ENCODE measurements around the gene ACKR3. TPM values are rescaled to one million over a fixed set of nuclear protein-coding genes. Genes with fewer than 3 reads are reported as not detected.

Gene ACKR3
- polyA plus RNA-seq, 3 donors from 2014 or later, result 3.1 to 7.8 (median 5.9) TPM

DNA sequence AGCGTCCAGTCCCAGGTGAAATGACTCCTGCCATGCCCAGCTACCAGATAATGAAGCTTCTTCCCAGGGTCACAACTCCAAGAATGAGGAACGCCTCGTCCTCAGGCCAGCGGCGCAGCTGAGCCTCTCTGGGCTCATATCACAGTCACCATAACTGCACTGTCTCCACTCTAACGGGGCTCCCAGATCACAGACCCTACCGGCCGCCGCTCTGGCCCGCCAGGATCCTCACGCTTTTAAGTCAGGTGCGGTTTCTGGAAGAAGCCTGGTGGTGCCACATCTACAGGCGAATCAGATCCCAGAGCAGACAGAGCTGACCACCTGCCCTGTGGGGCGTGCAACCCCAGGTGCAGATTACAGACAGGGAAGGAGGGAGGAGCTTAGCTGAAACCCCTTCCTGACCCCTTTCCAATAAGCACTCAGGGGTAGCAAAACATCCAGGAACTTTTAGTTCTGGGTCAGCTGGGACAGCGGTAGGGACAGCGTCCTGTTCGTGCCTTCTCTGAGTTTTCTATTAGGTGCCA is 3.7 kb upstream of the ACKR3 start:
- DNase-seq, result no peak
- peaks cover 34% of the 10 kb centered on the region in 2 donors for H3K4me1 Mint-ChIP-seq
- H3K4me3 Mint-ChIP-seq, result peak overlapping the region in 2 of 5 donors; percentile 49 to 74
- no peaks in the 10 kb centered on the region for H3K9me3 Mint-ChIP-seq
- H3K36me3 Mint-ChIP-seq, result peaks cover 21 to 31% (median 30%) of the 10 kb centered on the region in 3 donors
- peaks cover 0 to 5% (median 0%) of the 10 kb centered on the region in 3 donors for H3K27me3 Mint-ChIP-seq (ENCODE audit: low read depth in 3 of 3)
- peak overlapping the region in 1 of 6 donors; percentile 28 for H3K27ac Mint-ChIP-seq

DNA sequence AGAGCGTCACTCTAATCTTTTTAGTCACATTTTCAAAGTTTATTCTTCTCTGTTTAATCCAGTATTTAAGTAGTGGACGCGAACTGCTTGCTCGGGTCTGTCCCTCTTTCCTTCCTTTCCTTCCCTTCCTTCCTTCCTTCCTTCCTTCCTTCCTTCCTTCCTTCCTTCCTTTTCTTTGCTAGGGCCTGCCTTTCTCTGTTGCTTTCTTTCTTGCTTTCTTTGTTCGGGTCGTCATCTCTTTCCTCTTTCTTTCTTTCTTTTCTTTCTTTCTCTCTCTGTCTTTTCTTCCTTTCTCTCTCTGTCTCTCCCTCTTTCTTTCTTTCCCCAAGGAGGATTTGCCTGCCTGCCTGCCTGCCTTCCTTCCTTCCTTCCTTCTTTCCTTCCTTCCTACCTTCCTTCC is 3.0 kb upstream of the ACKR3 start:
- Mint-ChIP-seq H3K27ac (peak overlapping the region in 3 of 6 donors; percentile 22 to 83 (median 83)), H3K4me3 (peak overlapping the region; percentile 33 to 74 (median 54)), H3K9me3 (no peaks in the 10 kb centered on the region), H3K4me1 (peaks cover 35 to 39% of the 10 kb centered on the region in 2 donors), H3K27me3 (ENCODE audit: low read depth in 3 of 3) (peaks cover 0 to 5% (median 0%) of the 10 kb centered on the region in 3 donors), H3K36me3 (peaks cover 18 to 26% (median 25%) of the 10 kb centered on the region in 3 donors)
- DNase-seq, result no peak

DNA sequence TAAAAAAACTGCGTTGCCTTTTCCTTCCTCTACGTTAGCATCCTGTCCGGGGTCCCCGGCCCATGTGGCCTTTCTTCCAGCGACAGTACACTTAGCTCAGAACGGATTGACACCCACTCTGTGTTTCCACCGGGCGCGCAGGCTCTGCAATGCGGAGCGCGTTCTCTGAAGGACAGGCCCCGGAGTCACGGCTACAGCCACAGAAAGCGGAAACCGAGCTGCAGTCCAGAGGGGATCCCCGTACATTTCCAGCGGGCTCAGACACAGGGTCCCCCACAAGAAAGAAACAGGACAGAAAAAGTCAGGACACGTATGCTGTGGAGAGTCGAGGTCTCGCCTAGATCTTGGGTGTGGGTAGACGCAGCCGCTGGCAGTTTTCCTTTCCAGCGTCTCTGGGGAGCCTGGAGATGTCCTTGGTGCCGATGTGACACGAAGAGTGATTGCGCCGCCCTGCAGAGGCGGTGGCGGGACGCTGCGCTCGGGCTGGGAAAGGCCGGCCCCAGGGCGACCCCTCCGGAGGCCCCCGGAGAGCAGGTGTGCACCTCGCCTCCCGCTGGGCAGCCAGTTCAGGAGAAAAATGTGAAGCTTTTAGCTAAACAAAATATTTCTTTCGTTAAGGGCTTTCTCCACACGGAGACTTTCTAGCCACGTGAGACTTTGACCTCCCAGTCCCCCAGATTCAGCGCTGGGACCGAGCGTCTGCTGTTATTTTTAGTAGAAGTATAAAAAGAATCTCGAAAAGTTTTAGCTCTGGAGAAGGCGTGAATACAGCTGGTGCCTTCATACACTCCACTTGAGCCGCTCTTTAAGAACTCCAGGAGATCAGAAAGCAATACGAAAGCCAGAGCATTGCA is 1.3 kb upstream of the ACKR3 start:
- peak; percentile 45 to 55 (median 52) for DNase-seq
- H3K36me3 Mint-ChIP-seq, result peaks cover 2 to 17% (median 9%) of the 10 kb centered on the region in 3 donors
- H3K27ac Mint-ChIP-seq, result peak overlapping the region; percentile 57 to 93 (median 88)
- peaks cover 37 to 45% of the 10 kb centered on the region in 2 donors for H3K4me1 Mint-ChIP-seq
- H3K9me3 Mint-ChIP-seq, result no peaks in the 10 kb centered on the region
- H3K27me3 Mint-ChIP-seq (ENCODE audit: low read depth in 3 of 3), result peaks cover 0 to 5% (median 0%) of the 10 kb centered on the region in 3 donors
- peak overlapping the region; percentile 88 to 95 (median 91) for H3K4me3 Mint-ChIP-seq

DNA sequence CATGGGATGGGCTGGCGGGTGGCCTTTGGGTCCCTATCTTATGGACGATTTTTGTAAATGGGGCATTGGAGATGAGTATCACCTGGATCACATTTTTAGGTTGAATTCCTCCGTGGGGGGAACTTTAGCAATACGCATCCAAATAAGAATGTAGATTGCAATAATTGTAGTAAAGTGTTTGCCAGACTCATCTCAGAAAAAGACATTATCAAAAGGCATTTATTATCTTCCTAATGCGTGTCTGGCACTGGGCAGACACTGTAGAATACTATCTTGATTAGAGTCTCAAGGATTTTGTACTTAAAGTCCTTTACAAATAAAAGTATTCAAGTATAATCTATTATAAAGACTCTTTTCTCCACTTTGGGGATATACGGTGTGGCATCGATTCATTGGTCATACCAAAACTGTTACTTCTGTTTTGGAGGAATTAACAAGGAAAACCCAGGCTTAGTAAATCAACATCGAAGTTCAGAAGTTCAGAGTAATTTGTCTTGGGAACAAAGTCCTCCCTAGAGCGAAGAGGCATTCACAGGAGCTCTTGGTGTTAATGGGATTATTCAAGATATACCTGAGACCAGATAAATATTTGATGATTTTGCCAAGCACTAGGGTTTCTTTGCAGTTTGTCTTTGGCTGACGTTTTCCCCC is 578 bp upstream of the ACKR3 start:
- Mint-ChIP-seq H3K4me3 (peak overlapping the region; percentile 54 to 95 (median 89)), H3K27ac (peak overlapping the region; percentile 62 to 93 (median 83)), H3K27me3 (ENCODE audit: low read depth in 3 of 3) (peaks cover 0 to 5% (median 0%) of the 10 kb centered on the region in 3 donors), H3K4me1 (peaks cover 39 to 45% of the 10 kb centered on the region in 2 donors), H3K36me3 (peaks cover 0 to 16% (median 6%) of the 10 kb centered on the region in 3 donors), H3K9me3 (no peaks in the 10 kb centered on the region)
- DNase-seq, result no peak

DNA sequence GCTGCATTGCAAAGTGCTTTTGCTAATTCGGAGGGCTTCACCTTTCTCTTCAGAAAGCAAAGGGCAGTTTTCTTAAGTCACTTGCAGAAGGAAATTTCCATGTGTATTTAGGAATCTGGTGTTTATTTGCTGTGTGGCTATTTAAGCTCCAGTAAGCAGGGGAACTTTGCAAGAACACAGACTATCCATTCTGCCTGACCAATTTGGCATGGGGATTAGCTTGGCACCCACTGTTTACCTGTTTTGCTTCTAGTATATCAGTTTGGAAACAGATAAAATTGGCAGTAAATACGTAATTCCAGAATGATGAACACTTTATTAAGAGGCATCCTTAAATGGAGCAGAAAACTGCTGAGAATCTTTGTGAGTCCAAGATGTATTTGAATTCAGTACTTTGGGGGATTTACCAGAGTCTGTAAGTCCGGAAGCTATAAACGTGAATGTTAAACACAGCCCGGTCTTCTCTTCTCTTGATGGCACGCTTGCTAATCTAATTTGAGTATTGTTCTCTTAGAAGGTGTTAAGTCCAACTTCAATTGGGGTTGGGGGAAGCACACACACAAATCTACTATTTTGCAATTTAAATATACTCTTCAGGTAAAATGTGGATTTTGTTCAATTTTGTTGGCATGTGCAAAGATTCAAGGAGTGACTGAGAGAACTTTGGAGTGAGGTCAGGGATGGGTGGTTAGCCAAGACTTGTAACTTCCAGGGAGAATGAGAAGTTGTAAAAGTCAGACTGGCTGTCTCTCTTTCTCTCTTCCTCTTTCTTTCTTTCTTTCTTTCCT is 650 bp downstream of the ACKR3 start:
- DNase-seq, result no peak
- Mint-ChIP-seq H3K4me3 (peak overlapping the region in 2 of 5 donors; percentile 89 to 95), H3K36me3 (peaks cover 0 to 11% (median 3%) of the 10 kb centered on the region in 3 donors), H3K9me3 (no peaks in the 10 kb centered on the region), H3K4me1 (peaks cover 44 to 45% of the 10 kb centered on the region in 2 donors), H3K27ac (peak overlapping the region in 1 of 6 donors; percentile 93), H3K27me3 (ENCODE audit: low read depth in 3 of 3) (peaks cover 0 to 5% (median 0%) of the 10 kb centered on the region in 3 donors)

DNA sequence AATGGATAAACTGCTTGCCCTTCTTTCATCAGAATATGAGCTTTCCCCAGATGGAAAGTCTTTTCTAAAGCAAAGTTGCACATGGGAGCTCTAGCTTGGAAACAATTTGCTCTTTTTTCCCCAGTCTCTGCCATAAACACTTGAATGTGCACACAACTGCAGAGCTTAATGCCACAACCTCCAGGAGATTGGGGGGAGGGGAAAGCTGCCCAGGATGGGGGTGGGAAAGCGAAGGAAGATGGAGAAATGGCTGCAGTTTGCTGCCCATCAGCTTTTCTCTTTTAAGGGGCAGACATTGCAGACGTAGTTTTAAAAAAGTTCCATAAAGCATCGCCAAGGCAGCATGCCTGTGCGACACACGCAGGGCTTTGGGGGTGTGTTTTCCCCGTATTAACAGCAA is 1.5 kb downstream of the ACKR3 start:
- no peaks in the 10 kb centered on the region for H3K9me3 Mint-ChIP-seq
- no peak overlapping the region for H3K27ac Mint-ChIP-seq
- DNase-seq, result no peak
- peaks cover 42 to 46% of the 10 kb centered on the region in 2 donors for H3K4me1 Mint-ChIP-seq
- peaks cover 0 to 5% (median 0%) of the 10 kb centered on the region in 3 donors for H3K27me3 Mint-ChIP-seq (ENCODE audit: low read depth in 3 of 3)
- H3K36me3 Mint-ChIP-seq, result peaks cover 0 to 11% (median 0%) of the 10 kb centered on the region in 3 donors
- no peak overlapping the region for H3K4me3 Mint-ChIP-seq

DNA sequence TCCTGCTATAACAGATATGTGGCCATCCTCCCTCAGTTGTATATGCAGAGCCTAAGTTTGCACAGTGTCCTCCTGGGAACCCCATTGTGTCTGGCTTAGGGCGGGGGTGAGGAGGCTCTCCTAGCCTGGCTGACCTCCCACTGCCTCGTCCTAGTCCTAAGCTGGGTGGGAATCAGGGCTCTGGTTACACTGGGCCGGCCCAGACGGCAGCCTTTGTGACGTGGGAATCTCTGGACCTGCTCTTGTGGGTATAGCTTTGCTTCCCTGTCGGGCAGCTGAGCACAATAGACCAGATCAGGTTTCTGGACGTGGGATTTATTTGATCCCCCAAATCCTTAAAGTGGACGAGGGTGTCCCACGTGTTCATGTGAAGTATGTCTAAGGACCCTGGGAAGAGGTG is 2.9 kb downstream of the ACKR3 start:
- Mint-ChIP-seq H3K27ac (no peak overlapping the region), H3K4me1 (peaks cover 44 to 52% of the 10 kb centered on the region in 2 donors), H3K9me3 (no peaks in the 10 kb centered on the region), H3K36me3 (peaks cover 0 to 11% (median 0%) of the 10 kb centered on the region in 3 donors), H3K4me3 (no peak overlapping the region), H3K27me3 (ENCODE audit: low read depth in 3 of 3) (peaks cover 0 to 5% (median 1%) of the 10 kb centered on the region in 3 donors)
- no peak for DNase-seq

DNA sequence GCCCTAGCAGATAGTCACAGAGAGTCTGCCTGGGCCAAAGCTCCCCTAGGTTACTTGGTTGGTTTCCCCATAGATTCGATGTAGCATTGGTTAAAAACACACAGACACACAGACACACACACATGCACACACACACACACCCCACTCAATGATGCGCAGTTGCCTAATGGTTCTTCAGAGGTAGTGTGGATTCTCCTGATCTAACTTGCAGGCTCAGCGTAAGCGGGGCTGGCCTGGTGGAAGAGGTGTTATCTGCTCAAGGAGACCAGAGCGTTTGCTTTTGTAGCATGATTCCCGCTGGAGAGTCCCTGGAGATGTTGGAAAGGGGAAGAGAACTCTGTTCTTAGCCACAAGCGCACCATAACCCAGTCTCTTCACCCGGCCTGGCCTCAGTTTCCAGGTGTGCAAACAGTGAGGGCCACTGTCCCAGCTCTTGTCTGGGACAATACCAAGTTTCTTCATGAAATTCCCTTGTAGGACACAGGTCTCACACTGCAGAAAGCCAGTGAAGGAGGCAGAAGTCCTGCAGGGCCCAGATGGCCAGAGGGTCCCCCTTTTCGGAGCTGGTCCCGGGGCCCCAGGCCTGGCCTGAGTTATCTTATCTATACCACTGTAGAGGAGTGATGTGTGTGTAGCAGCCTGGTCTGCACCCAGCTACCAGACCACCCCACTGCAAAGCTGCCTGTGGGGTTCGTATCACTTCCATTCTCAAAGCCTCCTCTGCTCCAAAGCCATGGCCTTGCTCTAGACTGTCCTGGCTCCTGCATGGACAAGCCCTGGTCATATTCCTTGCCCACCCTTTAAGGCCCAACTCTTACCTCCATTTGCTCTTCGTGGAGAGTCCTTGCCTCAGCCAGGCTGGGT is 3.7 kb downstream of the ACKR3 start:
- Mint-ChIP-seq H3K4me3 (no peak overlapping the region), H3K9me3 (no peaks in the 10 kb centered on the region), H3K4me1 (peaks cover 39 to 46% of the 10 kb centered on the region in 2 donors), H3K36me3 (peaks cover 0 to 11% (median 0%) of the 10 kb centered on the region in 3 donors), H3K27ac (peak overlapping the region in 1 of 6 donors; percentile 49), H3K27me3 (ENCODE audit: low read depth in 3 of 3) (peaks cover 0 to 5% (median 1%) of the 10 kb centered on the region in 3 donors)
- no peak for DNase-seq

DNA sequence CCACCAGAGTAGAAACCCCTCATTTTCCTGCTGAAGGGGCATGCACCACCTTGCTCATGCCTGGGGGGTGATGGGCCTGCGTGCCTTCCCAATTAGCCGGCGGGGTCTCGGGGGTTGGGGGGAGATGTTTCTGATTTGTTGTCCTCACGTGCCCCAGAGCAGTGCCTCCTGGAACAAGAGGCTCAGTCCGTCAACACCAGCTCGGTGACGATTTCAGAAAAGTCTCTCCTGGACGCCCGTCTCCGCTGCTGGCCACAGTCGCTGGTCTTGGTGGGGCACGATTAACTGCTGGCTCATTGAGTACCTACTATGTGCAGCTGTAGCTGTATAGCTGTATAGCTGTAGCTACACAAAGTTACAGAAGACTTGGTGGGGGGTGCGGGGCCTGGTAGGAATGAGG is 4.4 kb downstream of the ACKR3 start:
- H3K9me3 Mint-ChIP-seq, result no peaks in the 10 kb centered on the region
- no peak overlapping the region for H3K4me3 Mint-ChIP-seq
- peaks cover 34 to 42% of the 10 kb centered on the region in 2 donors for H3K4me1 Mint-ChIP-seq
- peaks cover 0 to 11% (median 0%) of the 10 kb centered on the region in 3 donors for H3K36me3 Mint-ChIP-seq
- H3K27ac Mint-ChIP-seq, result peak overlapping the region in 1 of 6 donors; percentile 37
- H3K27me3 Mint-ChIP-seq (ENCODE audit: low read depth in 3 of 3), result peaks cover 0 to 5% (median 1%) of the 10 kb centered on the region in 3 donors
- no peak for DNase-seq

DNA sequence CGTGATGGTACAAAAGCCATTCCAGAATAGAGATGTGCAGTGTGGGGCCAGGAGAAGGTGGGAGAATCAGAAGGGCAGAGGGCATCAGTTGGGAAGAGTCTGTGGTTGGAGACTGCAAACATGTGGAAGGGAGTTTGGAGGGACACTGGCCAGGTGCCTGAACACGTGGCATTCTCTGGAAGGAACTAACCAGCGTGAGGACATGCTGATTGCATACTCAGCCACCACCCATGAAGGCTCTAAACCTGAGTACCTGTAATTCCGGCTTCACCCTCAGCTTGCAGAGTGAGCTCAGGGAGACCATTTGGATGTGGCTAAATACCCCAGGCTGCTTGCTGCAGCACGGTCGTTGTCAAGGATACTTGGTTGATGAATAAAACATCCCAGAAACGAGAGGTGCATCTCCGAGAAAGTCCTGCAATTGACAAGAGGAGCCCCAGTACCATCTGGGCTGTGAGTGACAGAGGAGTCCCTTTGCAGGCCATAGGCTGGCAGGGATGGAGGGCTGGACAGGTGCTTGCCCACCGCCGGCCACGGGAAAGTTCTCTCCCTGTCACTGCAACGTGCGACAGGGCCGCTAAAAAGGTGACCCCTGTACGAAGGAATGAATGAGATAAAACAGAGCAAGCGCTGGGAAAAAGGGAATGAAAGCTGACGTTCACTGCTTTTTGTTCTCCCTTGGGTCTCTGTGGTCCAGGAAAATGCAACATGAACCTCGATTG is 5.0 kb downstream of the ACKR3 start:
- no peak overlapping the region for H3K4me3 Mint-ChIP-seq
- no peak overlapping the region for H3K27ac Mint-ChIP-seq
- no peaks in the 10 kb centered on the region for H3K9me3 Mint-ChIP-seq
- DNase-seq, result no peak
- peaks cover 0 to 11% (median 0%) of the 10 kb centered on the region in 3 donors for H3K36me3 Mint-ChIP-seq
- peaks cover 28 to 42% of the 10 kb centered on the region in 2 donors for H3K4me1 Mint-ChIP-seq
- H3K27me3 Mint-ChIP-seq (ENCODE audit: low read depth in 3 of 3), result peaks cover 0 to 2% (median 2%) of the 10 kb centered on the region in 3 donors

DNA sequence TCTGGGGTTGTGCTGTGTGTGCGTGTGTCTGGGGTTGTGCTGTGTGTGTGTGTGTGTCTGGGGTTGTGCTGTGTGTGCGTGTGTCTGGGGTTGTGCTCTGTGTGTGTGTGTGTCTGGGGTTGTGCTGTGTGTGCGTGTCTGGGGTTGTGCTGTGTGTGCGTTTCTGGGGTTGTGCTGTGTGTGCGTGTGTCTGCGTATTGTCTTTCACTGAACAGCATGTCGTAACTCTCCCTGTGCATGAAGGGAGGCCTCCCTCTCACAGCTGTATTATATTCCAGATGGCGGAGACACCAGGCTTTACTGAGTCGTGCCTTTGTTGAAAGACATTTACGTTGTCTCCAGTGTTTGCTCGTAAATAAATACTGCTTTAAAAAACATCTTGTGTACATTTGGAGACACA is 5.9 kb downstream of the ACKR3 start:
- no peaks in the 10 kb centered on the region for H3K9me3 Mint-ChIP-seq
- no peak overlapping the region for H3K27ac Mint-ChIP-seq
- no peak for DNase-seq
- peaks cover 0 to 3% (median 2%) of the 10 kb centered on the region in 3 donors for H3K27me3 Mint-ChIP-seq (ENCODE audit: low read depth in 3 of 3)
- H3K4me1 Mint-ChIP-seq, result peaks cover 27 to 35% of the 10 kb centered on the region in 2 donors
- H3K36me3 Mint-ChIP-seq, result peaks cover under 1 to 16% (median 3%) of the 10 kb centered on the region in 3 donors
- no peak overlapping the region for H3K4me3 Mint-ChIP-seq

DNA sequence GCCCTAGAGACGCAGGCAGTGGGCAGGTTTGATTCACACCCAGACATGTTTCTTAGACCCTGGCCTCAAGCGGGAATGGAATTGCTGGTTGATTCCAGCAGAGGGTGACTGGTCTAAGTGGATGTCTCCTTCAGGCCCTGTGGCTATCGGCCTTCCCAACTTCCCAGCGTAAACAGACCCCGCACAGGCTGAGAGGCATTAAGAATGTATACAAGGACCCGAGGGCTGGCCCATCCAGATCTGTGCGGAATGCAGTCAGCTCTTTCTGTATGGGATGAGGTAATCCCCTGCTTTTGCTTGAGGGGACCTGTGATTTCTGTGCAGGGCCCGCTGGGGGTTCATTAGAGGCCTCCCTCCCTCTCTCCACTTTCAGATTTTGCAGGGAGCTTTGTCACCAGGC is 6.5 kb downstream of the ACKR3 start:
- peaks cover 30 to 35% of the 10 kb centered on the region in 2 donors for H3K4me1 Mint-ChIP-seq
- peaks cover 7 to 22% (median 9%) of the 10 kb centered on the region in 3 donors for H3K36me3 Mint-ChIP-seq
- H3K27me3 Mint-ChIP-seq (ENCODE audit: low read depth in 3 of 3), result peaks cover 0 to 3% (median 2%) of the 10 kb centered on the region in 3 donors
- no peak overlapping the region for H3K4me3 Mint-ChIP-seq
- DNase-seq, result no peak
- no peak overlapping the region for H3K27ac Mint-ChIP-seq
- H3K9me3 Mint-ChIP-seq, result no peaks in the 10 kb centered on the region
